HUES6 (cell line): ENCODE results near the gene KCNJ12.
"Not testable (repeated sequence)": the region's sequence is repeated elsewhere in the genome, so short reads cannot be mapped to it uniquely, and the experiment has no call there.

Source experiments
- H3K27ac ChIP-seq: 2 replicates; pipeline ENCODE4 v1.7.0; 2013; ENCODE audit warnings: low read depth, mild to moderate bottlenecking, low read length, inconsistent platforms
- H3K27me3 ChIP-seq: 2 replicates; pipeline ENCODE4 v1.6.1; 2013; ENCODE audit warnings: low read length; ENCODE audit not compliant: control insufficient read depth, insufficient read depth
- H3K36me3 ChIP-seq: 2 replicates; pipeline ENCODE4 v1.6.1; 2013; ENCODE audit warnings: low read length; ENCODE audit not compliant: control insufficient read depth, insufficient read depth
- H3K4me1 ChIP-seq: 2 replicates; pipeline ENCODE4 v1.6.1; 2013; ENCODE audit warnings: low read length; ENCODE audit not compliant: control insufficient read depth, insufficient read depth
- H3K4me3 ChIP-seq: 2 replicates; pipeline ENCODE4 v1.5.1; 2013; ENCODE audit warnings: low read depth, low read length
- H3K9ac ChIP-seq: one replicate; pipeline ENCODE4 v1.6.1; 2013; ENCODE audit warnings: mild to moderate bottlenecking, low read length
- H3K9me3 ChIP-seq: 2 replicates; pipeline ENCODE4 v1.6.1; 2013; ENCODE audit warnings: low read depth, low read length; ENCODE audit not compliant: control insufficient read depth, insufficient read depth

Gene KCNJ12

GRCh38 chr17:21429921-21430628, 53.9 kb downstream of the KCNJ12 start:
- not testable (repeated sequence) for H3K9me3 ChIP-seq, H3K36me3 ChIP-seq, H3K4me3 ChIP-seq, H3K27ac ChIP-seq, H3K27me3 ChIP-seq, H3K4me1 ChIP-seq, H3K9ac ChIP-seq

GRCh38 chr17:21433971-21434370, 57.8 kb downstream of the KCNJ12 start:
- not testable (repeated sequence) for H3K4me3 ChIP-seq, H3K4me1 ChIP-seq, H3K9me3 ChIP-seq, H3K27me3 ChIP-seq, H3K9ac ChIP-seq, H3K27ac ChIP-seq, H3K36me3 ChIP-seq

DNA sequence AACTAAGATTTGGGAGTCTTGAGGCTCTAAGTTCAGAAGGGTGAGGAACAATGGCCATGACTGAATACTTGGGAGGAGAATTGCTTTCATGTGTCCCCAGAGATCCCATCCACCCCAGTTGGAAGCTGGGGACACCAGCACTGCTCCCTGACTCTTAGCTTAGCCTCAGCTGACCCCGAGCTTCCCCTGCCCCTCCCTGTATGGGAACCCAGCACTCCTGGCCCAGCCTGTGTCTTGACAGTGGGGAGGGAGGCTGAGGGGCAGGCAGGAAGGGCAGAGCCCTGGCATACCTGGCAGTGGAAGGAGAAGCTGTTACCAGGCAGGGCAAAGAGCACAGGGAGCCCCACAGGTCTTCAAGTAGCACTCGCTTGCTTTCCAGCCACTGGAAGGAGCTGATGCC, 58.8 kb downstream of the KCNJ12 start:
- H3K36me3 ChIP-seq, H3K4me1 ChIP-seq, H3K4me3 ChIP-seq, H3K9me3 ChIP-seq, H3K27ac ChIP-seq, H3K27me3 ChIP-seq, H3K9ac ChIP-seq: not testable (repeated sequence)

DNA sequence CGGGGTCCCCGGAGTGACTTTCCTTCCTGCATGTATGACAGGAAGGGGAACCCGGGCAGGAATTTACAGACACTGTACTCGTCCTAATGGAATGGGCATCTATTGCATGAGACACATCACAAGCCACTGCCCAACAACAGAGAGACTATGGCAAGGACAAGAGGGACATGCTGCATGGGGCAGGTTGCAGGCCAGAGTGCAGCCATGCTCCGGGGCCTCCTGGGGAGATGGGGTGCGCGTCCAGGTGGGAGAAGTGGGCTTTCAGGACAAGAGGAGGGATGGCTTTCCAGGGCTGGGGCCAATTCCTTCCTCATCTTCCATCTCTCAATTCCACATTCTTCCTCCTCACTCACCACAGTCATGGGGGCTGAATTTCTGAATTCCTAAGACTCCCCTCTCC, 60.3 kb downstream of the KCNJ12 start:
- H3K9me3 ChIP-seq, H3K9ac ChIP-seq, H3K4me3 ChIP-seq, H3K36me3 ChIP-seq, H3K27ac ChIP-seq, H3K27me3 ChIP-seq, H3K4me1 ChIP-seq: not testable (repeated sequence)

GRCh38 chr17:21436883-21437836, 61.0 kb downstream of the KCNJ12 start:
- not testable (repeated sequence) for H3K4me1 ChIP-seq

GRCh38 chr17:21438316-21439014, 62.3 kb downstream of the KCNJ12 start:
- not testable (repeated sequence) for H3K9ac ChIP-seq, H3K36me3 ChIP-seq, H3K27ac ChIP-seq, H3K27me3 ChIP-seq, H3K4me3 ChIP-seq, H3K4me1 ChIP-seq, H3K9me3 ChIP-seq

More at GRCh38 chr17:21436883-21437836, 61.0 kb downstream of the KCNJ12 start:
- not testable (repeated sequence) for H3K4me3 ChIP-seq, H3K9ac ChIP-seq, H3K36me3 ChIP-seq, H3K27me3 ChIP-seq, H3K27ac ChIP-seq, H3K9me3 ChIP-seq

- not testable (repeated sequence) for H3K9me3 ChIP-seq, H3K36me3 ChIP-seq, H3K27me3 ChIP-seq, H3K27ac ChIP-seq, H3K4me1 ChIP-seq, H3K9ac ChIP-seq, H3K4me3 ChIP-seq
These were observed 62.8 kb downstream of the KCNJ12 start for GRCh38 chr17:21439015-21439336.

- H3K27me3 ChIP-seq = no peaks in the 10 kb centered on the region
- no peak overlapping the region for H3K9ac ChIP-seq
- no peak overlapping the region for H3K4me3 ChIP-seq
- H3K36me3 ChIP-seq = no peaks in the 10 kb centered on the region
- H3K4me1 ChIP-seq = no peaks in the 10 kb centered on the region
- H3K27ac ChIP-seq = no peak overlapping the region
- no peaks in the 10 kb centered on the region for H3K9me3 ChIP-seq
These were observed 69.0 kb downstream of the KCNJ12 start for GRCh38 chr17:21445091-21445650.

DNA sequence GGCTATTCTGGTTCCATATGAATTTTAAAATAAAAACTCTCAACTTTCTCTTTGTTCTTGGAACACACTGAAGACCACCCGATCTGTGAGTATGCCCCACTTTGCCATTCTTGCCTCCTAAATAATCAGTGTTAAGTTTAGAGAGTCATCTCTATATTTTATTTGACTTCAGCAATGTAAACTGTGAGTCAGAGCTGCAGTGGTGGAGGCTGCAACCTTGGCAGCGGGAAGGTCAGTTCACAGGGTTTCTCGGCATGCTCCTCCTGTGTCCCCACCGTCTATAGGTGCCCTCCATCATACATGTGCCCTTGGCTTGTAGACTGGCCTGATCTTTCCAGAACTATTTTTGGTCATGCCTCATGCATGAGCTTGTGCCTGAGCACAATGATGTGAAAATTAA, 71.4 kb downstream of the KCNJ12 start:
- not testable (repeated sequence) for H3K27me3 ChIP-seq, H3K4me1 ChIP-seq, H3K9ac ChIP-seq, H3K9me3 ChIP-seq, H3K27ac ChIP-seq, H3K36me3 ChIP-seq, H3K4me3 ChIP-seq

- not testable (repeated sequence) for H3K36me3 ChIP-seq, H3K4me3 ChIP-seq, H3K27ac ChIP-seq, H3K9ac ChIP-seq, H3K4me1 ChIP-seq, H3K9me3 ChIP-seq
- H3K27me3 ChIP-seq = peaks cover 23% of the 10 kb centered on the region
These were observed 73.7 kb downstream of the KCNJ12 start for GRCh38 chr17:21449891-21450290.

GRCh38 chr17:21451975-21452374, 75.8 kb downstream of the KCNJ12 start:
- no peak overlapping the region for H3K9ac ChIP-seq

More at GRCh38 chr17:21451975-21452374, 75.8 kb downstream of the KCNJ12 start:
- Histone ChIP-seq H3K4me3 (no peak overlapping the region), H3K27ac (no peak overlapping the region), H3K9me3 (no peaks in the 10 kb centered on the region), H3K27me3 (peaks cover 23% of the 10 kb centered on the region), H3K36me3 (no peaks in the 10 kb centered on the region), H3K4me1 (peaks cover 4% of the 10 kb centered on the region; the same call in 1 of the 2 replicates)
